GM21526 (cell line): Measurements from ENCODE around the gene ZNF221.
"Not testable (repeated sequence)": the region's sequence is repeated elsewhere in the genome, so short reads cannot be mapped to it uniquely, and the experiment has no call there.

Experiments
- ATAC-seq: cut with Tn5 transposase; IDR thresholded peaks from one replicate; pipeline ENCODE4 v1.9.1; 2021; ENCODE audit warnings: moderate library complexity; ENCODE audit not compliant: unreplicated experiment, low FRiP score

The ZNF221 gene

DNA sequence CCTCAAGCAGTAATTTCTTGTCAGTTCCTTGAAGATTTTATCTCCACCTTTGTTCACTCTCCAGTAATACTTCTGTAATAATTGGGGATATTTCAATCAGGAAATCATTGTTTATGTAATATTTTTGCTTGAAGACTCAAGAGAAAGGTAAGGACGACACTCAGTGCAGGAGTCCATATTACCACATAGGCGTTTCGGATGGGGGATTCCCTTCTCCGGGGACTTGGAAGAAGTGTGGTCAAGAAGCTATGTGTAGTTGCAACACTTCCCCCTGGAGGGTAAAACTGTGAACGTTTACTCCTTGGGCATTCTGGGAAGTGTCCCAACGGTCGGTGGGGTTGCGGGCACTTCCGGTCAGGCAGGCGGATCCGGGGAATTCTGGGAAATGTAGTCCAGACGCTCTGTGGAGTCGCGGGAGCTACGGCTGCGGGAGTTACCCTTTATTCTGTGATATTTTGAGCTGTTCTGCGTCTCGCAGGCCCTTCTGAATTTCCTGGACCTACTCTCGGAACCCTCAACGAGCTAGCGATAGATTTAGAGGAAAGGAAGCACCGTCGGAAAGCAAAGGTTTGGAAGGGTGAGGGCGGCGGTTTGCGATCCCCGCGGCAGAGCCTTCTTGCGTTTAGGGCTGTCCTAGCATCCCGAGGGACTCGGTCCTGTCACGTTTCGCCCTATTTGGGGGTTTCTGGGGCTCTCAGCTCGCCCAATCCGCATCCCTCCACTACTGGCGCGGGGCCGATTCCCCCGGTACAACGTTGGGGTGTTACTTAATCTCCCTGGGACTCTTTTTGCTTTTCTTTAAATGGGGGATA, at the start of gene ZNF221:
Gene ZNF221 (plus strand): TSS at position 395 of the 812 bp plus-strand sequence. CDS start 11,499 bp downstream, outside the sequence.
- ATAC-seq: peak; percentile 75

DNA sequence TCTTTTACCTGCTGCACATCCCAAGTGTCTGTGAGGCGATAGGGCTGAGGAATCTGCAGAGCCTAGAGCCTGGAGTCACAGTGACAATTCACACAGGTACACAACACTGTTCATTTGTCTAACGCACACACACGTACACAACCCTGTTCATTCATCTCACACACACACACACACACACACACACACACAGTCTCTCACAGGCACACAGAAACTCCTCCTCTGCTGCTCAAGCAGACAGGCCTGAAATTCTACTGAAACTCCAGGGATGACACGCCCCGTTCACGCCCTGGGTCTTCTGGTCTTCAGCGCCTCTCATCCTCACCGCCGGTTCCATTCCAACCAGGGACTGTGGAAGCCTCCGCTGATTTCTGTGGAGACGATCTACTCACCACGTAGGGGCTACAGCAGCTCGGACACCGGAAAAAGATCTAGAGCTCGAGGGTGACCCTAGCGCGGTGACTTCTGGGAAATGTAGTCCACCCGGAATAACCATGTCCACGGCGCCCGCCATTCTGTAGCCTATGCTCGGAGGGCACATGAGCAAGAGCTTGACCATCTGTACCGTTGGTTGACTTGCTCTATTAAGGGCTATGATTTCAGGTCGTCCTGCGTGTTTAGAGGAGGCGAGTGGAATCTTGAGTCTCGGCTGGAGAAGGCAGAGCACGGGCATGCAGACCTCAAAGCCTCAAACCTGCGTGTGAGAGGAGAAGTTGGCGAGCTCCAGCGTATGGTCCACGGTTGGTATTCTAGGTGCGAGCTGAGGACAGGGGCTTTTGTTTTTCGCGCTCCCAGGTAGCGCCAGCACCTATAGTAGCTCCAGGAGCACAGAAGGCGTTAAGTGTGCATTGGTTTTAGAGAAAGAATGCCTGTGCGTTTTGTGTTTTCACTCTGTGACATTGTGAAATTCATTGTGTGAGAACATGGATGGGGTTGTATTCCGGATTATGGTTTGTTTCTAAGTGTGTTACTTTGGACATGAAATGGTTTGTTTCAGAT, 49.3 kb upstream of the ZNF221 start:
- no peak for ATAC-seq

DNA sequence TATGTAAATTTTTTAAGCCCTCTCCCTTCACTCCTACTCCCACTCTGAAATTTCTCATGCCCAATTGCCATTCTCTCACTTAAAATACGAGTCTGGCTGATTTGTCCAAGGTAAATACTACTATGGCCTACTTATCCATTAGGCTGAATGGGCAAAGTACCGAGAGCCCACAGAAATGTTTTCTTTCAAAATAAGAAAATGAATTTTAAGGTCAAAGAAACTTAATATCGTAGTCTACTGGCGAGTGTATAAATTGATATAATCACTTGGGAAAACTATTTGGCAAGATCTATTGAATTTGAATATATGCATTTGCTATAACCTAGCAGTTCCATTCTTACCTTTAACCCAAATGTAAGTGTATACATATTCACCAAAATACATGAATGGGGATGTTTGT, 48.6 kb upstream of the ZNF221 start:
- no peak for ATAC-seq

DNA sequence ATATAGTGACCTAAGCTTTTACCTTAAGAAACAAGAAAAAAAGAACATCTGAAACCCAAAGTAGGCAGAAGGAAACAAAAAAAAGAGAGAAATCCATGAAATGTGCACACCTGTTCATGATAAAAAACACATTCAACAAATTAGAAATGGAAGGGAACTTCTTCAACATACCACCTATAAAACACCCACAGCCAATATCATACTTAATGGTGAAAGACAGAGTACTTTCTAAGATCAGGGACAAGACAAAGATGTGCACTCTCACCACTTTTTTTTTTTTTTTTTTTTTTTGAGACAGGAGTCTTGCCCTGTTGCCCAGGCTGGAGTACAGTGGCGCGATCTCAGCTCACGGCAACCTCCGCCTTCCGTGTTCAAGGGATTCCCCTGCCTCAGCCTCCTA, 45.1 kb upstream of the ZNF221 start:
- ATAC-seq: no peak

DNA sequence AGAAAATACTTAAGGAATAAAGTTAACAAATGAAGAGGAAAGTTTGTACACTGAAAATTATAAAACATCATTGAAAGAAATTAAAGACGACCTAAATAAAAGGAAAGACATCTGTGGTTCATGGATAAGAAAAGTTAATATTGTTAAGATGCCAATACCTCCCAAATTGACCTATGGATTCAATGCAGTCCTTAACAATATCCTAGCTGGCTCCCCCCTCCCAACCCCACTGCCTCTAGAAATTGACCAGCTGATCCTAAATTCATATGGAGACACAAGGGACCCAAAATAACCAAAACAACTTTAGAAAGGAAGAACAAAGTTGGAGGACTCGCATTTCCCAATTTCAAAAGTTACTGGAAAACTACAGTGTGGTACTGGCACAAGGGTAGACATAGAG, 44.3 kb upstream of the ZNF221 start:
- ATAC-seq: no peak

DNA sequence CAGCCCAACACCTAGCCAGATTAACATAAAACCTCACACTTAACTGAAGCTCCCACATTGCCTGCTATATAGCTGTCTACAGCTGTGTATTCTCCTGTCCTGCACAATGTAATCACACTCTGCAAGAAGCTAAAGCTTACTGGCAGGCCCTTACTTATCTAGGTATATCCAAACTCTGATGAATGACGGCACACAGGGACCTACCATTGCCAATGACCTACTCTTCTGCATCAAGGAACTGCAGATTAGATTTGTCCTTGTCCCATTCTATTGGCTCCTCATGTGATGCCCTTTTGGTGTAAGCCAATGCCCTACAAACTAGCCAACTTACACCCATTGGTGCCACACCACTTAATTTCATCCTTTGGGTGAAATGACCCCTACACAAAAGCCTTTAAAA, 42.4 kb upstream of the ZNF221 start:
- ATAC-seq: no peak

DNA sequence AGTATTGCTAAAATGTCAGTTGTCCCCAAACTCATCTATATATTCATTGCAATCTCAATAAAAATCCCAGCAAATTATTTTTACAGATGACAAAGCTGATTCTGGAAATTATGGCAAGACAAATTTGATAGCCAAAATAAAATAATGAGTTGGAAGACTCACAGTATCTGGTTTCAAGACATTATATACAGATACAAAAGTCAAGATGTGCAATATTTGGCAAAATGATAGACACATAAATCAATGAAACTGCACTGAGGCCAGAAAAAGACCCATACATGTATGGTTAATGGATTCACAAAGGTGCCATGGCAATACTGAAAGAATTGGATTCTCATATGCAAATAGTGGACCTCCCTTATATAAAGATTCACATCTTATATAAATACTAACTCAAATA, 40.1 kb upstream of the ZNF221 start:
- no peak for ATAC-seq

DNA sequence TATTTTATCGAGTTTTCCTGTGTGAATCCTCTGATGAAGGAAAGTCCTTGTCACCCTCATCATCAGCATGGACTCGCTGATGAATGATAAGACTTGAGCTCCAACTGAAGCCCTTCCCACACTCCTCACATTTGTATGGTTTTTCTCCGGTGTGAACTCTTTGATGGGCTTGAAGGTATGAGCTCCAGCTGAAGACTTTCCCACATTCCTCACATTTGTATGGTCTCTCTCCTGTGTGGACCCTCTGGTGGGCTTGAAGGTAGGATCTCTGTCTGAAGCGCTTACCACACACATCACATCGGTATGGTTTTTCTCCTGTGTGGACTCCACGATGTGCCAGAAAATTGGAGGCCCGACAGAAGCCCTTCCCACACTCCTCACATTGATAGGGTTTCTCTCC, 37.6 kb upstream of the ZNF221 start:
- ATAC-seq: no peak

DNA sequence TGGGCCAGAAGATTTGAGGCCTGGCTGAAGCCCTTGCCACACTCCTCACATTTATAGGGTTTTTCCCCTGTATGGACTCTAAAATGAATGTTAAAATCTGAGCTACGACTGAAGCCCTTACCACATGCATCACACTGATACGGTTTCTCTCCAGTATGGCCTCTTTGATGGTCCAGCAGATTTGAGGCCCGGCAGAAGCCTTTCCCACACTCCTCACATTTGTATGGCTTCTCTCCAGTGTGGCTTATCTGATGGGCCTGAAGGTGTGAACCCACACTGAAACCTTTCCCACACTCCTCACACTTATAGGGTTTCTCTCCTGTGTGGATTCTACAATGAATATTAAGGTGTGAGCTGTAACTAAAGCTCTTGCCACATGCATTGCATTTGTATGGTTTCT, 37.0 kb upstream of the ZNF221 start:
- ATAC-seq: no peak

DNA sequence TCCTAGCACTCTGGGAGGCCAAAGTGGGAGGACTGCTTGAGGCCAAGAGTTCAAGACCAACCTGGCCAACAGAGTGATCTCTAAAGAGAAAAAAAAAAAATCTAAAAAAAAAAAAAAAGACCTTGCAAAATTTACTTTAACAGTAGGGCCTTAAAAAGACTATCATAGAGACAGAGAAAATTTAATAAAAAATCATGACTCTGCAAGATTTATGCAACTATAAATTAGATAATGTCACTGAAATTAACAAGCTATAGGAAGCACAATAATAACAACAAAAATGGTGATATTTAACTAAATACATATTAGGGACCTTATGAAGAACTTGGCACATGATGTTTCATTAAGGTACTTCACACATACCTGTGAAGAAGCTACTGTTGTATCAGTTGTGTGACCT, 27.2 kb upstream of the ZNF221 start:
- ATAC-seq: no peak

DNA sequence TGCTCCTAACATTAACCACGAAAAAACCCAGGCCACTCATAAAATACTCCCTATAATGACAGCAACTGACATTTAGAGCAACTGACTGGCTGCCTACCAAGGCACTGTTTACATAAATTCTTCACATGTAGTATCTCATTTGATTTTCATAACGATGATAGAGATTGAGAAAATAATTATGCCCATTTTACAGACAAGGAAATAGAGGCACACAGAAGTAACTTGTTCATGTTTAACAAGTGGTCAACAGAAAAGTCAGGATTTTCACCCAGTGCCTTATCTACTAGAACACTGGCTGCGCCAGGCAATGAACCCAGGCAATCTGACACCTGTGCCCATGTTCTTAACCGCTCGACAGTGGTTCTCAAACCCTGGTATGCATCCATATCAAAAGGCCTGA, 22.2 kb upstream of the ZNF221 start:
- ATAC-seq: no peak

DNA sequence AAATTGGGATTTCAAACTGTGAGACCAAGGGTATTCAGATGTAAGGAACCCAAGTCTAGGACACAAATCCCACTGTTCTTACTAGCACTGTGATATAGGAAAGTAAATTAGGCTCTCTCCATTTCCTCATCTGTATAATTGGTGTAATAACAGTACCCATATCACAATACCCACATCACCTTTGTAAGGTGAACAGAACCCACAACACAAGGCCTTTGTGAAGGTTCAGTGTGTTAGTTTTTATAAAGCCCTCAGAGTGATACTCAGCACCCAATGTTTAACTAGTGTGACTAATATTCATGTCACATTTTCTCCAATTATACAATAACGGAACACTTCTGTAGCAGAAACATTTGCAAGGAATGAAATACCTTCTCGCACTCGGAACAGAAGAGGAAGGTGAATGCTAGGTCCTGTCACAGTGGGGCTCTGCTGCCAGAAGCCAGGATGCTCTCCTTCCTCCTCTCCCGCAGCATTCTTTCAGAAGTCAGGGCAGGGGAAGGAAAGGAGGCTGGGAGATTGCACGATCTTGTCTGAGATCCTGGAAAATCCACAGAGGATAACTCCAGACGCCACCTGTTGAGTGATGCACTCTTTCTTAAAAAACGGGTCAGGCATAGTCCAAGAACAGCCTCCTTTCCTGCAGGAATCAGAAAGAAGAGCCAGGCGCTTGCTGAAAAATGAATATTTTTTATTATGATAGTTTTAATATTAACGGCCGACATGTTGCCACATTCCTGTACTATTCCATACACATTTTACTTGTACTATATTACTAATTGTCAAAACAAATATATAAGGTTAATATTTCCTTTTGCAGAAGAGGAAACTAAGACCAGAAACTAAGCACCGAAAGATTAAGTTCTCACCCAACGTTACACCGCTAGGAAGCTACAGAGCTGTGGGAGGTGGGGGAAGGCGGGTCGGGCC, 16.7 kb upstream of the ZNF221 start:
- no peak for ATAC-seq

DNA sequence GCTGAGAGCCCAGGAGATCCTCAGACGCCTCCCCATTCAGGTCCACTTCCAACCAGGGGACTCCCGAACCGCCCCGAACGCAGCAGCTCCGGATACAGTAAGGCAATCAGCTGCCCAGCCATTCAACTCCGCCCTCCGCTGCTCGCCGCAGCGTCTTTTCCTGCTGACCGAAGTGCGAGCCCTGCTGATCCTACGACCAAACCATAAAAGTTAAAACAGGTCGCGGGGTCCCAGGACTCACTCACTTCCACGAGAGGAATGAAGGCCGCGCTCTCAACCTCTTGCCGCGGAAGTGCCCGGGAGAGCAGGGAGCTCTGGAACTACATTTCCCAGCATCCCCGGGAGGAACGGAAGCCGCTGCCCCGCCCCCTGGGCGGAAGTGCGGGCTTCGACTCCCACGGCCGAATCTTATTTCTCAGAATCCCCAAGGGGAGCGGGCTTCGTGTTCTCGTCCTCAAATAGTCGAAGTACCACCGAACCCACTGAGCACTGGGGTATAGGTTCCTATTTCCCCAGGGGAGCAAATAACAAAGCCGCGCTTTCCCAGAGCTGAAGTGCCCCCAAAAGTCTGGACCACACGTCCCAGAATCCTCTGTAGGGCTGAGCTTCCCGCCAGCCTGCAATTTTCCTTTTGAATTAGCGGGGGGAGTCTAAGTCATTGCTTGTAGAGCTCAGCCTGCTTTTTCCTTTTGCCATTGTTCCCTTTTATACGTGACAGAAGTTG, 15.9 kb upstream of the ZNF221 start, which contains the start of gene ZNF45:
Gene ZNF45 (minus strand): TSS at position 298 of the 724 bp plus-strand sequence. CDS start 13,097 bp downstream, outside the sequence.
- ATAC-seq: peak; percentile 92

DNA sequence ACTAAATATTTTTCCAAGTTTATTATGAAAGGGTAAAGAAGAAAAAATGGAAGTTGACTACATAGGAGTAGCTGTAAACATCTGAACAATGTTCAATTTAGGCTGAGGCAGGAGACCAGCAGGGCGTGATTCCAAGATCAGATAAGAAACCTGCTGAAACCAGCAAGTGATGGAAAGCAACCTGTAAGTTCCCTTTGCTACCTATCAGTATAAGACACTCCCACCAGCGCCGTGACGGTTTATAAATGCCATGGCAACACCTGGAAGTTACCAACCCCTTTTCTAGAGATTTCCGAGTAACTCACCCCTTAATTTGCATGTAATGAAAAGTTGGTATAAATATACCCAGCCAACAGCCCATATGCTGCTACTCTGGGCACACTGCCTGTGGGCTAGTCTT, 14.8 kb upstream of the ZNF221 start:
- no peak for ATAC-seq

DNA sequence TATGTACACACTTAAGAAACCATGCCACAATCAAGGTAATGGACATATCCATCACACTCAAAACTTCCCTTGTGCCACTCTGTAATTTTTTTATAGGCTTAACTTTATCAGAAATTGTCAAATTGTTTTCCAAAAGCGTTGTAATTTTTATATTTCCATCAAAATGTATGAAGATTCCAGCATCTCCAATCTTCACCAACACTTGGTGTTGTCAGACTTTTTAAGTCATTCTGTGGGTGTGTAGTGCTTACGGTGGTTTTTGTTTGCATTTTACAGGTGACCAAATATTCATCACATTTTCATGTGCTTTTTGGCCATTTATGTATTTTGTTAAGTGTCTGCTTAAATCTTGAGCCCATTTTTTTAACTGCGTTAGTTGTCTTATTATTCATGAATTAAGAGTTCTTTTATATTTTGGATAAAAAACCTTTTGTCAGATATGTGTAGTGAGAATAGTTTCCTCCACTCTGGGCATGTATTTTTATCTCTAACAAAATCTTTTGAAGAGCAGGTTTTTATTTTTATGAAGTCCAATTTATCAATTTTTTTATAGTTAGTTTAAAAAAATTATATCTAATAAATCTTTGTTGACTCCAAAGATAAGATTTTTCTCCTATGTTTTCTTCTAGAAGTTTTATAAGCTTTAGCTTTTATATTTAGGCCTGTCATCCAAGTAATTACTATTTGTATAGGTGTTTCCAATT, 11.3 kb upstream of the ZNF221 start:
- no peak for ATAC-seq

DNA sequence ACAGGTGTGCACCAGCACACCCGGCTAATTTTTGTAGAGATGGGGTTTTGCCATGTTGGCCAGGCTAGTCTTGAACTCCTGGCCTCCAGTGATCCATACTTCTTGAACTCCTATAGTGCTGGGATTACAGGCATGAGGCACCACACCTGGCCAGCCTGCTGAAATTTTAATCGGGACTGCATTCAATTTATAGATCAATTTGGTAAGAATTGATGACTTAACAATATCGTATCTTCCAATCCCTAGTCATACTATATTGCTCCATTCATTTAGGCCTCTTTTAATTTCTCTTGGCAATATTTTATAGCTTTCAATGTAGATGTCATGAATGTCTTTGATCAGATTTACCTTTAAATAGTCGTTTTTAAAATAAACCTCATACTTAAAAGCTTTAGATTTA, 10.3 kb upstream of the ZNF221 start:
- no peak for ATAC-seq

DNA sequence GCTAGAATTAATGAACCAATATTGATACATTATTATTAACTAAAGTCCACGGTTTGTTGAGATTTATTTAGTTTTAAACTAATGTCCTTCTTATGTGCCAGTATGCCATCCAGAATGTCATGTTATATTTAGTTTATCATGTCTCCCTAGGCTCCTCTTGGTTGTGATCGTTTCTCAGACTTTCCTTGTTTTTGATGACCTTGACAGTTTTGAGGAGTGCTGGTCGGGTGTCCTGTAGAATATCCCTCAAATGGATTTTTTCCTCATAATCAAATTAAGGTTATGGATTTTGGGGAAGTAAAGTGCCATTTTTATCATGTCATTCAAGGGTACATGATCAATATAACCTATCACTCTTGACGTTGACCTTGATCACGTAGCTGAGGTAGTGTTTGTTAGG, 9.8 kb upstream of the ZNF221 start:
- ATAC-seq: no peak

DNA sequence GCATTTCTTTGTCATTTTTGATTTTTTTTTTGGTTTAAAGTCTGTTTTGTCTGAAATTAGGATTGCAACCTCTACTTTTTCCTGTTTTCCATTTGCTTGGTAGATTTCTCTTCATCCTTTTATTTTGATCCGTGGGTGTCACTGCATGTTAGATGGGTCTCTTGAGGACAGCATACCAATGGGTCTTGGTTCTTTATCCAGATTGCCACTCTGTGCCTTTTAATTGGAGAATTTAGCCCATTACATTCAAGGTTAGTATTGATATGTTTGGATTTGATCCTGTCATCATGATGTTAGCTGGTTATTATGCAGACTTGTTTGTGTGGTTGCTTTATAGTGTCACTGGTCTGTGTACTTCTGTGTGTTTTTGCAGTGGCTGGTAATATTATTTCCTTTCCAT, 3.6 kb upstream of the ZNF221 start:
- not testable (repeated sequence) for ATAC-seq

DNA sequence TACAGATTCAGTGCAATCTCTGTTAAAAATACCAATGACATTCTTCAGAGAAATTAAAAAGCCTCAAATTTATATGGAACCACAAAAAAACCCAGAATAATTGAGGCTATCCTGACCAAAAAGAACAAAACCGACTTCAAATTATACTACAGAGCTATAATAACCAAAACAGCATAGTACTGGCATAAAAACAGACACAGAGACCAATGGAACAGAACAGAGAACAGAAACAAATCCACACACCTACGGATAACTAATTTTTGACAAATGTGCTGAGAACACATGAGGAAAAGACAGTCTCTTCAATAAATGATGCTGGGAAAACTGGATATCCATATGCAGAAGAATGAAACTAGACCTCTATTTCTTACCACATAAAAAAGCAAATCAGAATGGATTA, 1.2 kb upstream of the ZNF221 start:
- not testable (repeated sequence) for ATAC-seq
